Breast epithelium (tissue), 4 donors: Measurements from ENCODE around the gene SLC37A2. TPM values are rescaled to one million over a fixed set of nuclear protein-coding genes. Genes with fewer than 3 reads are reported as not detected.

Experiments used
- DNase-seq, 2 donors: peaks; one replicate each; pipeline ENCODE4 v3.0.0-alpha.2; 2019; ENCODE audit warnings: low spot score in 2 of 2
- H3K27ac ChIP-seq, 2 donors: fragments of 200-600 bp; sonication (generic) in 1 of 2; one replicate each; pipeline ENCODE4 v1.5.1; 2016 to 2019; ENCODE audit warnings: mild to moderate bottlenecking in 1 of 2
- H3K27me3 ChIP-seq, 2 donors: fragments of 200-600 bp; sonication (generic) in 1 of 2; one replicate each; pipeline versions ENCODE4 v1.5.1 to v1.6.0; 2017 to 2019; ENCODE audit warnings: control low read depth in 1 of 2, mild to moderate bottlenecking in 1 of 2
- H3K36me3 ChIP-seq: fragments of 200-600 bp; one replicate; pipeline ENCODE4 v1.5.1; 2019
- H3K4me1 ChIP-seq, 2 donors: fragments of 200-600 bp; sonication (generic); one replicate each; pipeline ENCODE4 v1.5.1; 2016 to 2019; ENCODE audit warnings: control low read depth in 1 of 2
- H3K4me3 ChIP-seq, 3 donors: fragments of 200-600 bp; sonication (generic); 1 replicate in 2 of 3; 2 replicates in 1 of 3; pipeline ENCODE4 v1.5.1; 2016 to 2019; ENCODE audit warnings: mild to moderate bottlenecking in 3 of 3, moderate library complexity in 2 of 3
- H3K9me3 ChIP-seq, 2 donors: fragments of 200-600 bp; sonication (generic) in 1 of 2; one replicate each; pipeline ENCODE4 v1.5.1; 2016 to 2019; ENCODE audit warnings: control low read depth in 1 of 2
- CTCF ChIP-seq, 3 donors: fragments of 450-650 bp; IDR thresholded peaks; one replicate each; pipeline ENCODE4 v1.5.1; 2016 to 2017; ENCODE audit warnings: antibody characterized with exemption in 3 of 3, mild to moderate bottlenecking in 3 of 3, moderate library complexity in 3 of 3
- POLR2A ChIP-seq: fragments of 450-650 bp; IDR thresholded peaks from one replicate; pipeline ENCODE4 v1.6.1; 2016; ENCODE audit warnings: antibody characterized with exemption, mild to moderate bottlenecking, moderate library complexity
- POLR2AphosphoS5 ChIP-seq, 3 donors: sonication (generic); formaldehyde crosslinking; IDR thresholded peaks; one replicate each; pipeline ENCODE4 v1.6.1; 2017; ENCODE audit warnings: antibody characterized with exemption in 3 of 3
- intact Hi-C: fragments of 100-400 bp; cut with DNase I; formaldehyde crosslinking; loops from one replicate; pipeline ENCODE4 v1.15.1; 2023; ENCODE audit warnings: low total_unique reads
- total RNA-seq, 3 donors: library from RNA; depleted of rRNA; stranded (reverse); fragments of >200 nt; gene quantifications; one replicate each; pipeline ENCODE4 v1.1.0, GENCODE V29; 2016

The SLC37A2 gene
- total RNA-seq, 3 donors from 2014 or later, result 3.9 to 38.9 (median 13.6) TPM

DNA sequence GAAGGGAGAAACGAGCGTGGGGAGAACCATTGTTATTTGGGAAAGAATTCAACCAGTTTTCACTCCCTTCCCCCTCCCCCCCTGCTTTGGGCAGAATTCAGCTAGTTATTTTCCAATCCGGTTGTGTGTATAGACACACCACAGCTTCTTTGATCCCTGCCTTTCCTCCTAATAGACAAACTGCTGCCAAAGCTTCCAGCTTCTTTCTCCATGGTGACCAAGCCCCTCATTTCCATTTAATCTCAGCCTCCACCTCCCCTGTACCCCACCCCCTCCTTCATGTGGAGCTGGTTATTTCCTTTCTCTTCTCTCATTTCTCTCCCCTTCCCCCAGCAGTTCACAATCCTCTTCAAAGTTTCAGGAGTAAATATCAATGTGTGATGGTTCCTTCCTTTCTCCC is 76.7 kb downstream of the SLC37A2 start:
- no peaks in the 10 kb centered on the region for H3K4me1 ChIP-seq
- DNase-seq, result no peak
- intact Hi-C loops, result no loop called here
- no peaks in the 10 kb centered on the region for H3K9me3 ChIP-seq
- H3K36me3 ChIP-seq, result no peaks in the 10 kb centered on the region
- TF ChIP-seq POLR2A (no peak), CTCF (IDR thresholded peaks at IDR 0.05) (no peak), POLR2AphosphoS5 (IDR thresholded peaks at IDR 0.05) (no peak)
- no peak overlapping the region for H3K27ac ChIP-seq
- H3K4me3 ChIP-seq, result no peak overlapping the region
- peaks cover 0 to 13% of the 10 kb centered on the region in 2 donors for H3K27me3 ChIP-seq

Other genes with a start within 250 kb of the SLC37A2 start
- 10 to 100 TPM in 2 of 3 donors, 1 to 10 TPM in 1; 9.1 to 30.9 (median 15.4) TPM for gene ROBO3, start 197.9 kb upstream of the SLC37A2 start, total RNA-seq
- 10 to 100 TPM; 11.9 to 30.5 (median 12.8) TPM for gene ROBO4, start 165.4 kb upstream of the SLC37A2 start, total RNA-seq
- not detected for gene HEPN1, start 144.1 kb upstream of the SLC37A2 start, total RNA-seq
- gene HEPACAM, start 127.3 kb upstream of the SLC37A2 start, total RNA-seq, result 10 to 100 TPM in 1 of 3 donors, 1 to 10 TPM in 2; 2.3 to 25.4 (median 6.1) TPM
- gene CCDC15, start 109.1 kb upstream of the SLC37A2 start, total RNA-seq, result 1 to 10 TPM; 2.1 to 4.4 (median 2.6) TPM
- 10 to 100 TPM; 20.6 to 26.2 (median 22.4) TPM for gene TMEM218, start 48.3 kb downstream of the SLC37A2 start, total RNA-seq
- 1 to 10 TPM in 1 of 3 donors, under 1 TPM in 2; 0.32 to 1.0 (median 0.66) TPM for gene PKNOX2, start 101.4 kb downstream of the SLC37A2 start, total RNA-seq